Brain microvascular endothelial cell (primary cell): Measurements from ENCODE around the gene CDH23.

Experiments
- DNase-seq: peaks from one replicate; pipeline ENCODE4 v3.0.0-alpha.2; 2020
- H3K27ac ChIP-seq: fragments of 250-450 bp; sonication (Bioruptor Pico); 2 replicates; pipeline ENCODE4 v1.5.1; 2020; ENCODE audit warnings: mild to moderate bottlenecking, moderate library complexity
- H3K27me3 ChIP-seq: fragments of 250-450 bp; sonication (Bioruptor Pico); replicated peaks from 2 replicates; pipeline ENCODE4 v1.5.1; 2020; ENCODE audit warnings: mild to moderate bottlenecking
- H3K36me3 ChIP-seq: fragments of 250-450 bp; sonication (Bioruptor Pico); replicated peaks from 2 replicates; pipeline ENCODE4 v1.5.1; 2020; ENCODE audit warnings: mild to moderate bottlenecking
- H3K4me3 ChIP-seq: 2 replicates; pipeline ENCODE4 v1.5.1; 2011; ENCODE audit warnings: low read depth, mild to moderate bottlenecking, control low read depth, low read length, moderate library complexity
- CTCF ChIP-seq: IDR thresholded peaks from 2 replicates; pipeline ENCODE4 v1.5.1; 2011; ENCODE audit warnings: low read depth, mild to moderate bottlenecking, moderate library complexity, low read length, control low read depth, inconsistent platforms; ENCODE audit errors: missing control alignments
- in situ Hi-C: cut with HindIII; loops from 2 replicates; pipeline ENCODE4 v1.10.0; 2017; ENCODE audit warnings: low sequenced_read_pairs, low pct_ligation_motif_present

The CDH23 gene

DNA sequence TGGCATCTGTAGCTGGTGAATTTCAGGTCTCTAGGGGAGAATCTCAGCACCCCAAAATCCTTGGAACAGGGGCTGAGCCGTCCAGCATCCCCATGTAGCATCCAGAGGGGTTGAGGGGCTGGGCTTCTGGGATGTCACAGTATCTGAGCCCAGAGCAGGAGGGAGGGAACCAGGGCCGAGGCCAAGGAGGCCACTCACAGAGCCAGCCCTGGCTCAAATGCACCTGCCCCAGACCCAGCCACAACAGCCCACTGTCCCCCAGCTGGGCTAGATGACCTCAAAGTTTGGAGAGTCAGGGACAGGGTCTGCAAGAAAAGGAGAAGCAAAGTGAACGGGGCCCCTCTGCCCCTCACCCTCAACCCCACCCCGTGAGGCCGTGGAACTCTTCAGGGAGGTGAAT, 354.3 kb downstream of the CDH23 start:
- Histone ChIP-seq H3K27me3 (no peaks in the 10 kb centered on the region), H3K36me3 (no peaks in the 10 kb centered on the region), H3K27ac (no peak overlapping the region), H3K4me3 (no peak overlapping the region)
- no peak for TF ChIP-seq CTCF
- in situ Hi-C loops, result no loop called here
- DNase-seq, result no peak

DNA sequence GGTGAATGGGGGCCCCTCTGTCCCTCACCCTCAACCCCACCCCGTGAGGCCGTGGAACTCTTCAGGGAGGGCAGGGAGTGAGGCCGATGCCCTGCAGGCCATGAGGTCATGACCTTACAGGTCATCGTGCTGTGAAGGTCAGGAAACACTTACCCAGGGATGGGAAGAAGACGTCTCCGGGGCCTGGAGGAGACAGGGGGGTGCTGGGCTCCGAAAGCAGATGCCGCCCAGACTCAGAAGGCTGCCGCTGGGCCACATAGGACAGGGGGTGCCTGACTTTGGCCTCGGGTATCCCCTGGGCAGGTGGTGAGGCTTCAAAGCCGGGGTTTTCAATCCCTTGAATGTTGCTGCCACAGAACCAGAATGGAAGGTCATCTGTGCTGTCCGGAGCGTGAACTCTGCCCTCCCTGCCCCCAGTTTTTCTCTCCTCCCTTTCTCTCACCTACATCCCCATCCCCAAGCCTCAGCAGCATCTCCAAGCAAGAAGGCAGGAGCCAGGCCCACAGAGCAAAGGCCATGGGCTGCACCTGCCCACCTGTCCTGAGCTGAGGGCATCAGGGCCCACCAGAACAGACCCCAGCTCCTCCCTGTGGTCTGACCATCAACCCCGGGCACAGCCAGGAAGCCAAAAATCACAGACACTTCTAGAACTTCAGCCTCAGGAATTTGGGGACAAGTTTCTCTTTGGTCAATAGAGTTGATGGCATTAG, 354.9 kb downstream of the CDH23 start:
- in situ Hi-C loops, result no loop called here
- Histone ChIP-seq H3K4me3 (no peak overlapping the region), H3K36me3 (no peaks in the 10 kb centered on the region), H3K27me3 (no peaks in the 10 kb centered on the region), H3K27ac (no peak overlapping the region)
- no peak for DNase-seq
- no peak for TF ChIP-seq CTCF

DNA sequence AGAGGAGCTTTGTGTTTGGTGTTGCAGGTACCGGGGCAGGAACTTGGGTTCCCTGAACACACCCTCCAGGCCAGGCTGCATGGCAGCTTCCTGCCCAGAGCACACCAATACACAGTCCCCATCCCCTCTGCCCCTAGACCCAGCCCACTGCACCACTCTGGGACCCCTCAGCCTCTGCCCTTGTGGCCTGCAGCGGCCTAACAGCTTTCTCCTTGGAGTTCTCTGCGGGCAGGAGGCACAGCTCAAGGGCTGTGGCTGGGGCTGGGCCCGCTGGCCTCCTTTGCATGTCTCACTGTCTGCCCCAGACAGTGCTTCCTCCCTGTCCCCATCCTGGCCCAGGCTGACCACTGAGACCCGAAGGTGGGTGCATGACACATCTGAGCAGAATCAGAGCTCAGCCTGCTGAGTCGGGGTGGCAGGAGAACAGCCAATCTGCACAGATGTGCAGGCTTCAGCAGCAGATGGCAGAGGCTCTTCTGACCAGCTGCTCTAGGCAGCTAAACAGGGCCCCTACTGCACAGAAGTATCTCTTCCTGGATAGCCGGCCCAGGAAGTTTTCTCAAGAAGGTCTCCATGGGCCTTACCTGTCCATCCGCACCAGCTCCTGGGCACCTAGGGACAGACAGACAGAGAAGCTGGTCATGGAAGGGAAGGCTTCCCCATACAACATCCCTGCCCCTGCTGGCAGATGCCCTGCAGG, 355.8 kb downstream of the CDH23 start:
- Histone ChIP-seq H3K4me3 (no peak overlapping the region), H3K27ac (no peak overlapping the region), H3K27me3 (no peaks in the 10 kb centered on the region), H3K36me3 (no peaks in the 10 kb centered on the region)
- in situ Hi-C loops, result no loop called here
- DNase-seq, result no peak
- no peak for TF ChIP-seq CTCF

DNA sequence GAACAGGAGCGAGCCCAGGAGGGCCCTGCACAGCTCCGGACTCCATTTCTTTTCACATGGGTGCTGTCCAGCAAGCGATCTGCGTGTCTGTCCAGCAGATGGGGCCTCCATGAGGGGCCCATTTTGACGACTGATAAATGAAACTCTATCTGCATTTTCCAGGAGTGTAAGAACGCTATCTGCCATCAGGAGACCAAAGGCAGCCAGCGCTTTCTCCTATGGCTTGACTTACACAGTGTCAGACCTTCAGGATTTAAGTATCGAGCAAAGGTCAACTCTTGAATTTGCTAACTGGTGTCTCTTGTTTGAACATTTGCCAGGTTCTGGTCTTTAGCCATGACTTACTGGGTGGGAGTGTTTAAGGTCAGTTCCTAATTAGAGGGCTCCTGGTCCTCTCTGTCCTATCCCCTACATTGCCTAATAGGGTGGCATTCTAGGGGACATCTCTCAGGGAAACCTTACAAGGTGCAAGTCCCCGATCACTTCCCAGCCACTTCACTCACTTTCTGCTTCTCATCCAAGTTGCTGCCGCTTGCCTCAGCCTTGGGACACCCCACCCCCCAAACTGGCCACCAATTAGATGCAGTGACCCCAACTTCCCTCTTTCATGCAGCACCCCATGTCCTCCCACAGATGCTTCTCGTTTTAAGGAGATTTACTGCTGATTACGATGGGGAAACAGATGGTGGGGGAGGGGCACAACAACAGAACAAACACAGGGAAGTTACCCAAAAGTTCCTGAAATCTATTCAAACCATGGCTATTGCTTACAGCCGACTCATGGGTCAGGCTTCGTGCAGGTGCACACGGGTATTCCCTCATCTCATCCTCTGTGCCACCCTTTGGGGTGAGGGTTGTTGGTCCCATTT, 356.6 kb downstream of the CDH23 start:
- Histone ChIP-seq H3K27me3 (no peaks in the 10 kb centered on the region), H3K4me3 (no peak overlapping the region), H3K27ac (no peak overlapping the region), H3K36me3 (no peaks in the 10 kb centered on the region)
- no peak for TF ChIP-seq CTCF
- in situ Hi-C loops, result no loop called here
- no peak for DNase-seq

DNA sequence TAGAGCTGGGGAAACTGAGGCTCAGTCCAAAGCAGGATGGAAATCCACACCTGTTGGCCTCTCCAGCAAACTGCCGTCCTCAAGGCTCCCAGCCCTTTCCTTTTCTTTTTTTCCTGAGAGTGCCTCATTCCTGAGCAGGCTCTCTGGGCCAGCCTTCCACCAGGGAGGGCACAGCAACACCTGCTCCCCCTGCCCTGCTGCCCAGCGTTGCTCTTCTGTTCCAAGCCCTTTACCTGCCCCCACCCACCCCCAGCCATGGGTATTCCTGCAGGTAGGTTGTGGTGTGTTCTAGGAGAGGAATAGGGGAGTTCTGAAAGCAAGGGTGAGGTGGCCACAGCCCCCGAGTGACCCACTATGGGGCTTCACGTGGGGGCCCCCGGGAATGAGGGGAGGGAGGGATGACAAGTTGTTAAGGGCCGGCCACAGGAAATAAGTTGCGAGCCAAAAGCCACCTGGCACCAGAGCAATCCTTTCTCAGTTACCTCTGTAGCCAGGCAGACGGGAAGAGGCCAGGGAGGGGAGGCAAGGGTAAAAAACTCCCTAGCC, 357.3 kb downstream of the CDH23 start:
- H3K4me3 ChIP-seq, result no peak overlapping the region
- H3K27me3 ChIP-seq, result no peaks in the 10 kb centered on the region
- no peaks in the 10 kb centered on the region for H3K36me3 ChIP-seq
- TF ChIP-seq CTCF, result no peak
- in situ Hi-C loops, result no loop called here
- no peak for DNase-seq
- H3K27ac ChIP-seq, result no peak overlapping the region
